Measurements from ENCODE around the gene FOXF2. TPM values are rescaled to one million over a fixed set of nuclear protein-coding genes. Genes with fewer than 3 reads are reported as not detected.
"Not testable (repeated sequence)": the region's sequence is repeated elsewhere in the genome, so short reads cannot be mapped to it uniquely, and the experiment has no call there.

Gene FOXF2
- 3.6 TPM for total RNA-seq

DNA sequence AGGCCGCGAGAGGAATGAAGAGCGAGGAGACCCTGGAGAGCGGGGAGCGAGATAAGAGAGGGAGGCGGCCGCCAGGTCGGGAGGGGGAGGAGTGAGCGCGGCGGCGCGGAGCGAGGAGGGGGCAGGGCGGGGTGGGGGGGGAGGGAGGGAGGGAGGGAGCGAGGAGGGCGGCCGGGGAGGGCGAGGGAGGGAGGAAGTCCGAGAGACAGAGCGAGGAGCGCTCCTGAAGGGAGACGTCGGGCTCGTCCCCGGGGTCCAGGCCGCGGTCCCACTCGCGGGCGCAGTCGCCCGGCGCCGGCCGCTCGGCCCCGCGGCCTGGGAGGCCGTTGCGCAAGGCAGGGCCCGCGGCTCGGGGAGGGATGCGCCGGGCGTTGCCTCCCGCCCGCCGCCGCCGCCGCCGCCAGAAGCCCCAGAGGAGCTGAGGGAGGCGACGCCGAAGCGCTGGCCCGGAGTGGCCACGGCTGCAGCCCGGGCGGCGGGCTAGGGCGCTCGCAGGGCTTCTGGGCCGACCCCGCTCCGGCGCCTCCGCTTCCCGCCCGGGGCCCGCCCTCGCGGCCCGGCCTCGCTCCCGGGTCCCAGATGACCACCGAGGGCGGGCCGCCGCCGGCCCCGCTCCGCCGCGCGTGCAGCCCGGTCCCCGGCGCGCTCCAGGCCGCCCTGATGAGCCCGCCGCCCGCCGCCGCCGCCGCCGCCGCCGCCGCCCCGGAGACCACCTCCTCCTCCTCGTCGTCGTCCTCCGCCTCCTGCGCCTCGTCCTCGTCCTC, at the start of gene FOXF2:
Gene FOXF2 (plus strand): TSS at position 208 of the 764 bp plus-strand sequence. CDS start 372 bp downstream, at position 580.
- no peak for DNase-seq (ENCODE audit: low spot score)

DNA sequence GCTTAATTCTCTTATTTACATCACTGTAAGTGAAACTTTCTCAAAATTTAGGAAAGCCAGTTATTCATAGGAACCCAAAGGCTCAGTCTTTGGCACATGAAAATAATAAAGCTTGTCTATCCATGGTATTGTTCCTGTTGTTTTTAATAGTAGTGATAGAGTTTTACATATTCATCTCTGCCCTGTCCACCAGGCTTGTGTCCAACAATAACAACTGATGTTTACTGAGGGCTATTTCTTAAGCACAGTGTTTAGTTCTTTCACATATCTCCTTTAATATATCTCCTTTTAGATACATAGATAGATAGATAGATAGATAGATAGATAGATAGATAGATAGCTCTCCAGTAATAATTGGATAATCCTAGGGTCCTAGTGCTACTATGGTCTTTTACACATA, 43.3 kb upstream of the FOXF2 start:
- no peak for DNase-seq (ENCODE audit: low spot score)

DNA sequence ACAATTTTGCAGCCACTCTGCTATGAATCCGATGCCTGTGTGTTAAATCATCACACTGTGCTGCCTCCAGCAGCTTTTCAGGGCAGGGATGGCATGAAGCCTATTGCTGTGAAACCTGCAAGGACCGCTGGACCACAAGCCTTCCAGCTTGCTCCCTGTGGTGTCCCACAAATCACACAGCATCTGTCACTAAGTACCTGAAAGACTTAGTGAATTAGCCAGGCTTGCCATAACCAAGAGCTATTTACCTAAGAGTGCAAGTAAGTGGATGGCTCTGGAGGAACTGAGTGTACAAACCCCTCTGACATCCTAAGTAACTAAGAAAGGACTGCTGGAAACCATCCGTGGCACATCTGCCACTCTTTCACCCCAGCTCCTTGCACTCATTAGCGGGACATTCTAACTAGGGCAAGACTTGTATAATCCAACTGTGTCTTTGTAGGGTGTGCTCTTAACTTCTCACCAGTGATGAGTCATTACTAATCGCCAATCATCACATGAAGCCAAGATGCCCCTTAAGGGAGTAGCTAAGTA, 42.8 kb upstream of the FOXF2 start:
- DNase-seq (ENCODE audit: low spot score): no peak

DNA sequence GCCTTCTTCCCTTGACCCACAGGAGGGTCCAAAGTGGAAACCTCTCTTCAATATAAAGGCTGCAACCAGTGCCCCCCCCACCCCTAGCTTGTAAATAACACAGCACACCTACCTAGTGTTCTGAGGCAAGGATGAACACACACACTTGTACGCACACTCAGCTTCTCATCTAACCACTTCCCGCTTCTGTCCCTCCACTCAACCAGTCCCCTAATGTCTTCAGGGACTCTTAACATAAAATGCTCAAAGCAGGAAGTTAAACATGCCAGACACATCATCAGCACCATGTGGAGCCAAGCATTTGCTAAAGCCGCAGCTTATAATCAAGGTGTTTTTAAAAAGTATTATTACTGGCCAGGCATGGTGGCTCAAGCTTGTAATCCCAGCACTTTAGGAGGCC, 42.2 kb upstream of the FOXF2 start:
- DNase-seq (ENCODE audit: low spot score): no peak

DNA sequence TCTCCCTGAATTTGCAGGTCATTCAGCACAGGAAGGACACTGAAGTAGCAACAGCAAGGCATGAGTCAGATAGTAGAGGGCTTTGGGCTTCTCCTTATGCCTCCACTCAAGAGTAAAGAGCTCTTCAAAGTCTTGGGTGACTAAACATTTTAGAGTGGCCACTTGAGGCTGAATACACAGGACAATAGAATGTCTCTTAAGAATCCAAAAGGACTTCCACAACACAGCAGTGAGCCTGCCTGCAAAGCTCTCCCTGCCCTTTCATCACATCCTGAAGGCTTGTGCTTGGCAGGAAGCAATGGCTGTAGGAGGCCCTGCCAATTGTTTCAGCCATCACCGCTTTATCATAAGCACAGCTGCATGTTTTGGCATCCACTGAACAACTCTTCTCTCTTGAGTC, 40.7 kb upstream of the FOXF2 start:
- peak; percentile 49 for DNase-seq (ENCODE audit: low spot score)

DNA sequence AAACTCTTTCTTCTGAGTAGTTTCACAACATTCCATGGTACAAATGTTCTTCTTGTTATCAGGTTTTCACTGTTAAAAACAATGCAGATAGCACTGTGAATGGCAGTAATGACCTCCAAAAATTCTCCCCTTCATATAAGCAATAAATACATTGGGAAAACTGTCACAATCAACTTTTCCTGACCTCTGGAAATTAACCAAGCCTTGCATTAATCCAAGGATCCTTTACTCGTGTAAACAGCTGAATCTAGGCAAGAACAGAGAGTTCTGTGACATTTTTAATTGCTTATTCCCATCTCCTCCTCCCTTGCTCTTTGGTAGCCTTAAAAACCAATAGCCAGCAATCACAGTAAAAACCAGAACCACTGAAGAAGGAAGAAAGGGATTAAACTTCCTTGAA, 39.7 kb upstream of the FOXF2 start:
- DNase-seq (ENCODE audit: low spot score): no peak

DNA sequence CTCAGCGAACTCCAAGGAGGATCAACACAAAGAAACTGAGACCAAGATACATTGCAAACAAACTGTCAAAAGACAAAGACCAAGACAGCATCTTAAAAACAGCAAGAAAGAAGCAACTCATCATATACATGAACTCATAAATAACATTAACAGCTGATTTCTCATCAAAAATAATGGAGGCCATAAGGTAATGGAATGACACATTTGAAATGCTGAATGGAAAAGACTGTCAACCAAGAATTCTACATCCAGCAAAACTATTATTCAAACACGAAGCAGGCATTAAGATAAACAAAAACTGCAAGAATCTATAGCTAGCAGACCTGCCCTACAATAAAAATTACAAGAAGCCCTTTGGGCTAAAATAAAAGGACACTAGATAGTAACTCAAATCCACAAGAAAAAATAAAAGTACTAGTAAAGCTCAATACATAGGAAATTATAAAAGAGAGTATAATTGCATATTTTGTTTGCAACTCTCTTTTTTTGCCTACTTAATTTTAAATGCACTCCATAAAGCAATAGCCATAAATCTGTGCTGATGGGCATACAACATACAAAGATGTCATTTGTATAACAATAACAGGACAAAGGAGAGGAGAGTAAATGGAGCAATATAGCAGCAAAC, 37.9 kb upstream of the FOXF2 start:
- no peak for DNase-seq (ENCODE audit: low spot score)

DNA sequence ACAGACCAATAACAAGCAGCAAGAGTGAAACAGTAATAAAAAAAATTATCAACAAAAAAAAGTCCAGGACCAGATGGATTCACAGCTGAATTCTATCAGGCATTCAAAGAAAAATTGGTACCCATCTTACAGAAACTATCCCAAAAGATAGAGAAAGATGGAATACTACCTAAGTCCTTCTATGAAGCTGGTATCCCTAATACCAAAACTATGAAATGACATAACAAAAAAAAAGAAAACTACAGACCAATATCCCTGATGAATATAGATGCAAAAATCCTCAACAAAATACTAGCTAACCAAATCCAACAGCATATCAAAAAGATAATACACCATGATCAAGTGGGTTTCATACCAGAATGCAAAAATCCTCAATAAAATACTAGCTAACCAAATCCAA, 34.3 kb upstream of the FOXF2 start:
- not testable (repeated sequence) for DNase-seq (ENCODE audit: low spot score)

DNA sequence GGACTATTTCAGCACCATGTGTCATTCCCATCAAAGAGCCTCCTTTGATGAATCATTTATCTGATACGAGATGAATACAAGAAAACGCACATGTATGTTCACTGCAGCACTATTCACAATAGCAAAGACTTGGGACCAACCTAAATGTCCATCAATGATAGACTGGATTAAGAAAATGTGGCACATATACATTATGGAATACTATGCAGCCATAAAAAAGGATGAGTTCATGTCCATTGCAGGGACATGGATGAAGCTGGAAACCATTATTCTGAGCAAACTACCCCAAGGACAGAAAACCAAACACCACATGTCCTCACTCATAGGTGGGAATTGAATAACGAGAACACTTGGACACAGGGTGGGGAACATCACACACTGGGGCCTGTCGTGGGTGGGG, 27.7 kb upstream of the FOXF2 start:
- DNase-seq (ENCODE audit: low spot score): not testable (repeated sequence)

DNA sequence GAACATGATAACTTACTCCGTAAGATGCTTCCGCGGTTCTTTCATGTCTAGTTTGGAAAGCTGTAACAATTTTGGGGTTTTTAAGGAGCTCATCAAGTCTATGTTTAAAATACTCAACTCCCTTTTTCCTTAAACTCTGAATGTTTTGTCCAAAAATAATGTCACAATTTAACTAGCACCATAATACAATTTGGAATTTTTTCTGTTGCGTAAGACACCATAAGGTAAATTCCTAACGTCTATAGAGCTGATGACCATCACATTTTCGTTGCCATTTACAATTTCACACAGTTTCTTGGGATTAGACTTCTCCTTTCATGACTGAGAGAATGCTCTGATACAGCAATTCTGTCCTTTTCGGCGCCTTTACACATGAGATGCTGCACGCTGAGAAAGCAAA, 26.7 kb upstream of the FOXF2 start:
- no peak for DNase-seq (ENCODE audit: low spot score)

DNA sequence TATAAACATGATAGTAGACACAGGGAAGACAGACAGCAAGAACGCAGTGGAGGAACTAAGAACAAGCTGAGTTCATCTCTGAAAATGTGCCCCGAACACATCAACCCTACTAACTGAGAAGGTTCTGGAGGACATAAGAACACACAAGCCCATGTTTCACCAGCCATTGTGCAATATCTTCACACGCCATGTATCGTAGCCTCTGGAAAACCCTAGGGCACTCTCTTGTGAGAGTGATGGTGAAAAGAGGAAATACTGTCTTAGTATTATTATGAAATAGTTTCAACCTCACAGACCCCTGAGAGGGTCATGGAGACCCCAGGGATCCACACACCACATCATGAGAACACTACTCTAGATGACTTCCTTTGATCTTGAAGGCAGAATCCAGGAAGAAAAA, 26.1 kb upstream of the FOXF2 start:
- DNase-seq (ENCODE audit: low spot score): no peak

DNA sequence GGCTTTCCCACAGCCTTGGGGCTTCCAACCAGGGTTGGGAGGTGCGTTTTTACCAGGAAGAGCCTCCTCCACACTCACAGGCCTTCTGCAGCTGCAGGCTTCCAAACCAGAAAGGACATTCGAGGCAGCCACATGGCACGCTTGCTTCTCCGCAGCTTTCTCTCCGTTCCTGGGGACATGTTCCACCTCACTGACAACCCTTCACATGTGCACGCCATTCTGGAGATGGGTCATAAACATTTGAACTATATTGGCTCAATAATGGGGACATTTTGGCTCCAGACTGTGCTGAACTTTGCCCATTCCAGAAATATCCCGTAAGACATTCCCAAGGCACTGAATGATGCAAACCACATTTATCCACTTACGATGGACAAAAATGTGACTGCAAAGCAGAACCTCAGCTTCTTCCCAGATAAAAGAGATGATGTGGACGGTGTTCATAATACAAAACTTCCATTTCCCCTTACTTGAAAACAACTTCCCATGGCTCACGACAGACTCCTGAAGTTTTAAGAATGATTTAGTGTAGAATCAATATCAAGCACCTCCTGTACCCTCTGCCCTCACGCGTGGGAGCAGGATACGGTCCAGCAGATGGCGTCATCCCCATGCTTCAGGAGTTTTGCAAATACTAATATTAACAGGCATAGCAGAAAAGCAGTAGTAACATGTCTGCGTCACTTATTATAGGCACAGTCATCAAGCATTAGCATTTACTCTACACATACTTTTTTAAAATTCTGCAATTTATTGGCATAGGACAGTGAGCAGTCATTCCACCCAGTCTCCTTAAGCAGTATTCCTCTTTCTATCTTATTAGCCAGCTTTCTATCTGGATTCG, 25.4 kb upstream of the FOXF2 start:
- DNase-seq (ENCODE audit: low spot score): peak; percentile 26

DNA sequence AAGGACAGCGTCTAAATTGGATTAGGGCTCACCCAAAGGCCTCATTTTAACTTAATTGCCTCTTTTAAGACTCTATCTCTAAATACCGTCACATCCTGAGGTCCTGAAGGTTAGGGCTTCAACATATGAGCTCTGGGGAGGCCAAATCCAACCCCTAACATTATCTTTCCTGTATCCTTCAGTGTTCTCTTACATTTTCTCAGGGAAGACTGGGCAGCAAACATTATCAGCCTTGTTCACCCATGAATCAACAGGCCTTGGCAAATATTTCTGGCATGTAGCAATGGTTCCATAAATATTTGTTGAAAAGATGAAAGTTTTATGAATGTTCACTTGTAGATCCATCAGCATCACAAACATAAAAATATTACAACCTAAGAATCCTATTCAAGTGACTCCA, 24.6 kb upstream of the FOXF2 start:
- no peak for DNase-seq (ENCODE audit: low spot score)

DNA sequence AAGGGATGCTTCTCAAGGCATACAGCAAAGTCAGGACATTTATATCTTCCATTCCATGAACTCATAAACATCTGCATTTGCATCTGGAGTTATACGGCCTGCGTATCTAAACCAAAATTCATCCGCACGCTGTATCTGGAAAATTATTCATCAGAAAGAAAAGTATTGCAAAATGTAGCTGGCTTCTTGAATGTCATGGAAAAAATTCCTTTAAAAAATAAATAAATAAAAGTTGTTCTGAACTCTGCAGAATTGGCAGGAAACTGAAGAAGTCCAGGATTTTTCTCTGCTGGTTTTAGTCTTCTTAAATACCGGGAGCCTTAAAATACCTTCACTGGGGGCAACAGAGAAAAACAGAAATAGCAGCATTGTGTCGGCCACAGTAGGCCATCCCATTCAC, 23.7 kb upstream of the FOXF2 start:
- DNase-seq (ENCODE audit: low spot score): no peak

DNA sequence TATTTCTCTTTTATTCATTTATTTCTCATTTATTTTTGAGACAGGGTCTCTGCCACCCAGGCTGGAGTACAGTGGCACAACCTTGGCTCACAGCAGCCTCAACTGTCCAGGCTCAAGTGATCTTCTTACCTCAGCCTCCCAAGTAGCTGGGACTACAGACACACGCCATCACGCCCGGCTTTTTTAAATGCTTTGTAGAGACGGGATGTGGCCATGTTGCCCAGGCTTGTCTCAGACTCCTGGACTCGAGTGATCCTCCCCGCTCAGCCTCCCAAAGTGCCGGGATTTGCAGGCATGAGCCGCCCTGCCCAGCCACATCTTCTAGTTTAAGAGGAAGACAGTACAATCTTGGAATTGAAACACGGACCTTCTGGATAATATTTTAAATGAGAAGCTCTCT, 21.6 kb upstream of the FOXF2 start:
- DNase-seq (ENCODE audit: low spot score): no peak

DNA sequence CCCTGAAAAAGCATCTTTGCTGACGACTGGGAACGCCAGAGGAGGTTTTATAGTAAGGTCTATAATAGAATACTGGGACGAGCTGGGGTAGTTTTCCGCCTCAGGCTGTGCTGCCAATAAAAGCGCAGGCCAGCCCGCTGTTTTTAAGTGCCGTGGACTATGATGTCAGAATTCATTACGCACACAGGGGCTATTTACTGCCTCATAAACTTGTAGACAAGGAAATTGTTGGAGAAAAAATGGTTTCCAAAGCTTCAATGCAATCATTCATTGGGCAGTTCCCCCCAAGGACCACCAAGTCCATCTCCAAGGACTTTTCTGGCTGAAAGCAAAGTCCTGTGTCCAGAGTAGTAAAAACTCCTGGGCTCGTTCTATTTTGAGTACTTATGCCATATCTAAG, 20.4 kb upstream of the FOXF2 start:
- no peak for DNase-seq (ENCODE audit: low spot score)

DNA sequence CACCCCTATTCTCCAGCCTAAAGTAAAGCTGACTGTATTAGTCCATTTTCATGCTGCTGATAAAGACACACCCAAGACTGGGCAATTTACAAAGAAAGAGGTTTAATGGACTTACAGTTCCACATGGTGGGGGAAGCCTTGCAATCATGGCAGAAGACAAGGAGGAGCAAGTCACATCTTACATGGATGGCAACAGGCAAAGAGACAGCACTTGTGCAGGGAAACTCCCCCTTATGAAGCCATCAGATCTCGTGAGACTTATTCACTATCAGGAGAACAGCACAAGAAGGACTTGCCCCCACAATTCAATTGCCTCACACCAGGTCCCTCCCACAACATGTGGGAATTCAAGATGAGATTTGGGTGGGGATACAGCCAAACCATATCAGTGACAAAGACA, 19.7 kb upstream of the FOXF2 start:
- not testable (repeated sequence) for DNase-seq (ENCODE audit: low spot score)

DNA sequence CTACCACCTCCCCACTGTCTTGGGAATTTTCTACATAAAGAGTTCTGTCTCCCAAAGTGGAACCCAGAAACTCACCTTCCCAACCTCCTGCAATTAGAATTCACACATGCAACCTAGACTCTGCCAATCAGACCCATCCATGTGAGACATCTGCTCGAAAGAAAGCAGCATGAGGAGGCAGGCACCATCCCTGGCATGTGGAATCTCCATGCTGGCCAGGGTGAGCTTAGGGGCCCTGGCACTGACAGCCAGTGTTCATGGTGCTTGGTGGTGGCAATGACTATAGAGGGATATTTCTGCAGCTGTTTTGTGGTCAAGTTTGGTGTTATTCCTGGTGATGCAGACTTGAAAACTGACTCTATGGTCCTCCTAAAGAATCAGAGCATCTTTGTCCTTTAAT, 17.4 kb upstream of the FOXF2 start:
- no peak for DNase-seq (ENCODE audit: low spot score)

DNA sequence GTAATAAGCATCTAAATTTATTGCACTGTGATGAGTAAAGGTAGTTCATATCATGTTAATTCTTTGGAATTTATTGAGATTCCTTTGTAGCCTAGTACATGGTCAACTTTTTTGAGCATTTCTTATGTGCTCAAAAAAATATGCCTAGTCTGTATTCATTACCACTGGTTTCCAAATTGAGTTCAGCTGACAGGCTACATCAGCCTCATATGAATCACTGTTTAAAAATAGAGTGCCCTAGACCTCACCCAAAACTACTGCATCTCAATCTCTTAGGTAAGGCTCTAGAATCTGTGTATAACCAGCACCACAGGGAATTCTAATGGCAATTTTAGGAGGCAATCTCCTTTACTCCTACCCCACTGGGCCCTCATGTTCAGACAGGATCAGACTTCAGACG, 16.7 kb upstream of the FOXF2 start:
- DNase-seq (ENCODE audit: low spot score): no peak

DNA sequence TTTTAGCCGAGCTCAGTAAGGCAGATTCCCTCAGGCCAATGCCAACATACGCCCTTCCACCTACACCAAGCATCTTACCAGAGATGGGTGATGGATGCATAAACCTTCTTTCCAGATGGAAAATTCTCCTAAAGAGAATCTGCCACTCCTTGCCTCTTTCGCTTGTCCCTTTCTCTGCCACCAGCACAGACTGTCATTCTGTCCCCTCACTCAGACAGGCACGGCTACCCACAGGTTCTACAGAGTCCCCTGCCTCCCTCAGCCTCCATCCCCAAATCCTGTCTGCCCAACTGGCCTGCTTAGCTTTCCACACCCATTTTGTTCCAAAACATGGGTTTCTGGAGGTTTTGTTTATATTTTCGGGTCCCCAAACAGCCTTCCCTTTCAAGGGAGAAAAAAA, 12.7 kb upstream of the FOXF2 start:
- DNase-seq (ENCODE audit: low spot score): no peak

DNA sequence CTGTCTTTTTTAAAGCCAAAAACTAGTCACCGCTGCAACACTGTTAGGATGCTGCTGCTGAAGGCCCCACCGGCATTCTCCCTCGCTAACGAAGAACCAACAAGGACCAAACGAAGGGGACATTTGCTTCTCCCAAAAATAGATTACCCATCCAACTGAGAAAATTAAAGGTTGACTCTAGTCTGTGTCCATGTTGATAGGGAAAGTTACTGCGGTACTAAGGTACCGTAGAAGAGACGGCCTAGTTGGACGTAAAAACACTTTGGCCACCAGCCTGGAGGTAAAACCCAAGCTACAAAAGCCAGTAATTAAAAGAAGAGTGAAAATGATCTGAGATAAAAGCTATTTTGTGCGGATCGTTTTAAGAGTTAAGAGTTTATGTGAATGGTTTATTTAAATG, 11.8 kb upstream of the FOXF2 start:
- DNase-seq (ENCODE audit: low spot score): no peak
